ENCODE results near the gene CTNNA2.
A peak's percentile ranks its signal among the peaks of the same experiment; 100 is the strongest.

Gene CTNNA2

DNA sequence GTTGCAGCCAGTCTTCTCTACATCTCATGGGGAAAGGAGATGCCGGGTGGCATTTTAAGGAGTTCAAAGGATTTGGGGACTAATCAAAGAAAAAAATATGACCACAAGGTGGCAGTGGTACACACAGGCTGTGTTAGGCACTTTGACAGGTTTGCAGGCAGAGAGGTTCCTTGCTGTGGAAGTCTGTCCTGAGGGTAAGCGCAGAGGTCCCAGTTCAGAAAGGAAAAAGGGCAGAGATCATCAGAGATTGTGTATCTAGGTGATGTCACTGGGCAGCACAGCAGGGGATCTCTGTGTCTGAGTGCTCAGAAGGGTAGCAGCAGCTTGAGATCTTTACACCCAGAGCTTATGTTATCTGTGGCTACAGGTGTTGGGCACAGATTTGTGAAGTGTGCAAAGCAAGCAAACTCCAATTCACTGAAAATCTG lies 560.3 kb downstream of the CTNNA2 start:
- in situ Hi-C loops (cut with HindIII; ENCODE audit: low pct_ligation_motif_present, low sequenced_read_pairs): no loop called here
- TF ChIP-seq, protein P1, sequence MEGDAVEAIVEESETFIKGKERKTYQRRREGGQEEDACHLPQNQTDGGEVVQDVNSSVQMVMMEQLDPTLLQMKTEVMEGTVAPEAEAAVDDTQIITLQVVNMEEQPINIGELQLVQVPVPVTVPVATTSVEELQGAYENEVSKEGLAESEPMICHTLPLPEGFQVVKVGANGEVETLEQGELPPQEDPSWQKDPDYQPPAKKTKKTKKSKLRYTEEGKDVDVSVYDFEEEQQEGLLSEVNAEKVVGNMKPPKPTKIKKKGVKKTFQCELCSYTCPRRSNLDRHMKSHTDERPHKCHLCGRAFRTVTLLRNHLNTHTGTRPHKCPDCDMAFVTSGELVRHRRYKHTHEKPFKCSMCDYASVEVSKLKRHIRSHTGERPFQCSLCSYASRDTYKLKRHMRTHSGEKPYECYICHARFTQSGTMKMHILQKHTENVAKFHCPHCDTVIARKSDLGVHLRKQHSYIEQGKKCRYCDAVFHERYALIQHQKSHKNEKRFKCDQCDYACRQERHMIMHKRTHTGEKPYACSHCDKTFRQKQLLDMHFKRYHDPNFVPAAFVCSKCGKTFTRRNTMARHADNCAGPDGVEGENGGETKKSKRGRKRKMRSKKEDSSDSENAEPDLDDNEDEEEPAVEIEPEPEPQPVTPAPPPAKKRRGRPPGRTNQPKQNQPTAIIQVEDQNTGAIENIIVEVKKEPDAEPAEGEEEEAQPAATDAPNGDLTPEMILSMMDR (IDR thresholded peaks at IDR 0.05; ENCODE audit: low read depth, low read length, missing control alignments): peak; percentile 72
- no peak overlapping the region for H3K4me3 ChIP-seq (ENCODE audit: low read depth, low read length)
- peak; percentile 23 for DNase-seq
- H3K27me3 ChIP-seq (replicated peaks): no peaks in the 10 kb centered on the region
- H3K27ac ChIP-seq: no peak overlapping the region
- no peaks in the 10 kb centered on the region for H3K36me3 ChIP-seq (replicated peaks)

DNA sequence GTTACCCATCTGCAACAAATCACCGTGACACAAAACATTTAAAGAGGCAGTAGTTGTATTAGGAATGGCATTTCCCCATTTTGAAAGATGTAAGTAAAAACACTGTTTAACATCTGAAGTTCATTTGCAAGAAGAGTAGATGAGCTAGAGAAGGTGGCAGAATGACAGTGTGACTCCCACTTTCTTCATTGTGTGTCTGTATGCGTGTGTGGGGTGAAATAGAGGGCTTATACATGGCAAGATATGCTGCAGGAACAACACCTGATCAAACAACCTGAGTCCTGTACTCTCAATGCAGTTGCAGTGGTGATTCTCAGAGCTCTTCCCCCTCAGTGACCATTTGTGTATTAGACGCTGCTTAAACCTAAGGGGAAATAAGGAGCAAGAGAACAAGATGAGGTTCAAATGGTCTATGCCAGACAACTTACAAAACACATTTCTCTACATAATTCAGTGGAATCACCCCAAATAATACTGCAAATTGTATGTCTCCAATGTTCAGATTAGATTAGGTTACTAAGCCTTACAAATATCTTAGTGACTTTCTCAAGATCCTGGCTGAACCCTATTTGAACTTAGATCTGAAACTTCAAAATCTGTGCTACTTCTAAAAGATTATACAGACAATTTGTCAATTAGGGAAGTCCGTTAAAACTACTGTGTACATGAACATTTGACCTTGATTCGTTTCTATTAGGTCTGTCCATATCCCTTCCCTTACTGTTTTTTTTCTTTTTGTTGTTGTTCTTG lies 561.6 kb downstream of the CTNNA2 start:
- H3K36me3 ChIP-seq (replicated peaks): no peaks in the 10 kb centered on the region
- DNase-seq: no peak
- TF ChIP-seq, protein P1 (IDR thresholded peaks at IDR 0.05; ENCODE audit: low read depth, low read length, missing control alignments): no peak
- no peak overlapping the region for H3K27ac ChIP-seq
- no peak overlapping the region for H3K4me3 ChIP-seq (ENCODE audit: low read depth, low read length)
- H3K27me3 ChIP-seq (replicated peaks): no peaks in the 10 kb centered on the region
- in situ Hi-C loops (cut with HindIII; ENCODE audit: low pct_ligation_motif_present, low sequenced_read_pairs): no loop called here

DNA sequence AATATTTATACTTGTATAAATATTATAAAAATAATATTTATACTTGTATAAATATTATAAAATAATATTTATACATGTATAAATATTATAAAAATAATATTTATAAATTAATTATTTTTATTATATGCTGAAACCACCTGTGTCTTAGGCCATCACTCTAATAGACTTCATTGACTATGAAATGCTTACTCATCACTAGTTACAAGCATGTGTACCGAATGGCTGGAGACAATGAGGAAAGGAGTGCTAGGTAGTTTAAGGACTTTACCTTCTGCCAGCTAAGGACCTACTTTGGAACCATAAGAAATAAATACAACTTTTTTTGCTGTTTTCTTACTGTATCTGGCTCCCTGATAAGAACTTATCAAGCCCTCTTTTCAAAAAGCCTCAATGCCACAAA lies 562.9 kb downstream of the CTNNA2 start:
- Histone ChIP-seq H3K4me3 (ENCODE audit: low read depth, low read length) (no peak overlapping the region), H3K27ac (no peak overlapping the region), H3K27me3 (replicated peaks) (no peaks in the 10 kb centered on the region), H3K36me3 (replicated peaks) (no peaks in the 10 kb centered on the region)
- TF ChIP-seq, protein P1 (IDR thresholded peaks at IDR 0.05; ENCODE audit: low read depth, low read length, missing control alignments): no peak
- DNase-seq: no peak
- in situ Hi-C loops (cut with HindIII; ENCODE audit: low pct_ligation_motif_present, low sequenced_read_pairs): no loop called here

DNA sequence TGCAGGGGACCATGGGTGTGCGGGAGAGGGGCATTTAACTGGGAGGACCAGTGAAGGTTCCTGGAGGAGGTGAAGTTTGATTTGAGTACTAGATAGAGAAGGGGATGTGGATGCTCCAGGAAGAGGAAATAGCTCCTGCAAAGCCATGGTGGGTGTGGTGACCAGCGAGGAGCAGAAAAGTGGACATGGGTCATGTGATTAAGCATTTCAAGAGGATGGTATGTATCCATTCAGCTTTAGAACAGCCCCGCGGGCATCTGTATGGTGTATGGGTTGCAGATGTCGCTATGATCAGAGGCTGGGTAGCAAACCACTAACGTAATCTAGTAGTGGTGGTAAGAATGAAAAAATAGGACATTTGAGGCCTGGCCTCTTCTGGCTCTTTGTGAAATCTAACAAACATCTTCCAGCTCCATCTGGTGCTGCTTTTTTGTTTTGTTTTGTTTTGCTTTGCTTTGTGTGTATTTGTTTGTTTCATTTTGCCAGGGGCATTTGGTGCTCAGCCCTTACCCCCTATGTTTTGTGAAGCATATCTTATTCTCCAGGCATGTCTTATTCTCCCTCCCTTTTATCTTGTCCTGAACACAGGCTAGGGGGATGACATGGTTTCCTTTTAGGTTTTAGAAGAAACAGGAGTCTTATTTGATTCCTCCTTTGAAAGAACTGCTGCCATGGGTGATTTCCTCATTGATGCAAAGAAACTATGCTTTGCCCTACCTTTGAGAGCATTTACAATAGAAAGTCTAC lies 565.6 kb downstream of the CTNNA2 start:
- Histone ChIP-seq H3K27me3 (replicated peaks) (no peaks in the 10 kb centered on the region), H3K36me3 (replicated peaks) (no peaks in the 10 kb centered on the region), H3K4me3 (ENCODE audit: low read depth, low read length) (no peak overlapping the region), H3K27ac (no peak overlapping the region)
- TF ChIP-seq, protein P1 (IDR thresholded peaks at IDR 0.05; ENCODE audit: low read depth, low read length, missing control alignments): no peak
- in situ Hi-C loops (cut with HindIII; ENCODE audit: low pct_ligation_motif_present, low sequenced_read_pairs): no loop called here
- DNase-seq: no peak

DNA sequence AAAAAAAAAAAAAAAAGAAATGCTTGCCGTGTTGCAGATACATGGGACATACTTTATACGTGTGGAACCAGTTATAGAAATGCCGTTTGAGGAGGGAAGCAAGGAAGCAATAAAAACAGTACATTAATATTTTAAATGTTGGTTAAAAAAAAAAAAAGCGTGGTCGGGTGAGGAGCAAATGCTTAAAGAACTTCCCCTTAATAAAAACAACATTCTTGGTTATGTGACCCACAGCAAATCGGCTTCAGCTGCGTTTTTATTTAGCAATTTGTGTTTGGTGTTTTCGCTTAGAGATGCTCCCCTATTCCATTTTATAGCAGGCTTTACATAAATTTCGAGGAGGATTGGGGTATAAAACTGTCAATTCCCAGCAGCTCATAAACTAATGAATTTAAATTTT lies 568.1 kb downstream of the CTNNA2 start:
- TF ChIP-seq, protein P1 (IDR thresholded peaks at IDR 0.05; ENCODE audit: low read depth, low read length, missing control alignments): no peak
- no peak for DNase-seq
- Histone ChIP-seq H3K27me3 (replicated peaks) (no peaks in the 10 kb centered on the region), H3K27ac (no peak overlapping the region), H3K4me3 (ENCODE audit: low read depth, low read length) (no peak overlapping the region), H3K36me3 (replicated peaks) (no peaks in the 10 kb centered on the region)
- in situ Hi-C loops (cut with HindIII; ENCODE audit: low pct_ligation_motif_present, low sequenced_read_pairs): no loop called here

Measured in brain microvascular endothelial cell (primary cell).